ENCODE results near the gene MRPL10. TPM values are rescaled to one million over a fixed set of nuclear protein-coding genes. Genes with fewer than 3 reads are reported as not detected.
A peak's percentile ranks its signal among the peaks of the same experiment; 100 is the strongest.

Gene MRPL10
- total RNA-seq, 1 experiment from 2014 or later, result 159 TPM

DNA sequence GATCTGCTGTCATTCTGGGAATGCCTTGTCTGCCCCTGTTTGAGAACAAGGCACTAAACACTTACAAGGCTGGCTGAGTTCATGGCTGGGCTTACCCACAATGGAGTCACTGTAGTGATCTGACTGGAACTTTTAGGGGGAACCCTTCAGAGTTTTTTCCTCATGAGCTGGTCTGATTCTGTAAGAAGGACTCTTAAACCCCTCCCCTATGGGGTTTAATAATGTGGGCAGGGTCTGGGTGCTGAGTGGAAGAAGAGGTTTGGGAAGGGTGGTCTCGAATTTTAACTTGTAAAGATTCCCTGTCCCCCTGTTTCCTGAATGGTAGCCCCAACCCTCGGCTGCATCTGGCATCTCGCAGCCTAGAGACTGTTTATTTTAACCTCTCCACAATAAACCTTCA is 40.3 kb downstream of the MRPL10 start:
- no peaks in the 10 kb centered on the region for H3K36me3 ChIP-seq (ENCODE audit: control insufficient read depth, insufficient read depth, low read length)
- peaks cover 2% of the 10 kb centered on the region; the same call in 1 of the 2 replicates for H3K9me3 ChIP-seq
- H3K27me3 ChIP-seq (replicated peaks; ENCODE audit: control insufficient read depth, insufficient read depth, low read length), result peaks cover 5% of the 10 kb centered on the region
- Mint-ChIP-seq H3K4me1 (ENCODE audit: low read depth, unreplicated experiment) (peaks cover 17% of the 10 kb centered on the region), H3K9me3 (ENCODE audit: unreplicated experiment) (no peaks in the 10 kb centered on the region), H3K27me3 (ENCODE audit: insufficient read depth, unreplicated experiment) (peaks cover 54% of the 10 kb centered on the region), H3K4me3 (ENCODE audit: unreplicated experiment) (peak overlapping the region; percentile 70), H3K27ac (ENCODE audit: unreplicated experiment) (no peak overlapping the region), H3K36me3 (ENCODE audit: insufficient read depth, unreplicated experiment) (no peaks in the 10 kb centered on the region)
- no TSS peak for BruUV-seq (replicated peaks)
- DNase-seq, result peak in 1 of 2 experiments; percentile 32
- CTCF ChIA-PET, result interaction anchor here (0.6 to 1.6 kb wide), 4 partner anchors 15 to 94 kb away, joined by 3 to 11 read pairs (median 5); no protein-coding TSS in a partner anchor
- H3K4me1 ChIP-seq, result peaks cover 9% of the 10 kb centered on the region; the same call in 1 of the 2 replicates
- no peak overlapping the region for H3K4me3 ChIP-seq (ENCODE audit: low read depth, low read length)
- POLR2A ChIA-PET, result interaction anchor here (0.6 kb wide), 1 partner anchor 1302 kb away, joined by 3 read pairs; no protein-coding TSS in a partner anchor
- TF ChIP-seq, protein P1, sequence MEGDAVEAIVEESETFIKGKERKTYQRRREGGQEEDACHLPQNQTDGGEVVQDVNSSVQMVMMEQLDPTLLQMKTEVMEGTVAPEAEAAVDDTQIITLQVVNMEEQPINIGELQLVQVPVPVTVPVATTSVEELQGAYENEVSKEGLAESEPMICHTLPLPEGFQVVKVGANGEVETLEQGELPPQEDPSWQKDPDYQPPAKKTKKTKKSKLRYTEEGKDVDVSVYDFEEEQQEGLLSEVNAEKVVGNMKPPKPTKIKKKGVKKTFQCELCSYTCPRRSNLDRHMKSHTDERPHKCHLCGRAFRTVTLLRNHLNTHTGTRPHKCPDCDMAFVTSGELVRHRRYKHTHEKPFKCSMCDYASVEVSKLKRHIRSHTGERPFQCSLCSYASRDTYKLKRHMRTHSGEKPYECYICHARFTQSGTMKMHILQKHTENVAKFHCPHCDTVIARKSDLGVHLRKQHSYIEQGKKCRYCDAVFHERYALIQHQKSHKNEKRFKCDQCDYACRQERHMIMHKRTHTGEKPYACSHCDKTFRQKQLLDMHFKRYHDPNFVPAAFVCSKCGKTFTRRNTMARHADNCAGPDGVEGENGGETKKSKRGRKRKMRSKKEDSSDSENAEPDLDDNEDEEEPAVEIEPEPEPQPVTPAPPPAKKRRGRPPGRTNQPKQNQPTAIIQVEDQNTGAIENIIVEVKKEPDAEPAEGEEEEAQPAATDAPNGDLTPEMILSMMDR (IDR thresholded peaks at IDR 0.05; ENCODE audit: insufficient read depth in 1 of 2, low read depth in 1 of 2, low read length in 1 of 2, severe bottlenecking in 1 of 2, unreplicated experiment in 1 of 2), result no peak
- intact Hi-C loops (cut with micrococcal nuclease; ENCODE audit: unreplicated experiment), result no loop called here

DNA sequence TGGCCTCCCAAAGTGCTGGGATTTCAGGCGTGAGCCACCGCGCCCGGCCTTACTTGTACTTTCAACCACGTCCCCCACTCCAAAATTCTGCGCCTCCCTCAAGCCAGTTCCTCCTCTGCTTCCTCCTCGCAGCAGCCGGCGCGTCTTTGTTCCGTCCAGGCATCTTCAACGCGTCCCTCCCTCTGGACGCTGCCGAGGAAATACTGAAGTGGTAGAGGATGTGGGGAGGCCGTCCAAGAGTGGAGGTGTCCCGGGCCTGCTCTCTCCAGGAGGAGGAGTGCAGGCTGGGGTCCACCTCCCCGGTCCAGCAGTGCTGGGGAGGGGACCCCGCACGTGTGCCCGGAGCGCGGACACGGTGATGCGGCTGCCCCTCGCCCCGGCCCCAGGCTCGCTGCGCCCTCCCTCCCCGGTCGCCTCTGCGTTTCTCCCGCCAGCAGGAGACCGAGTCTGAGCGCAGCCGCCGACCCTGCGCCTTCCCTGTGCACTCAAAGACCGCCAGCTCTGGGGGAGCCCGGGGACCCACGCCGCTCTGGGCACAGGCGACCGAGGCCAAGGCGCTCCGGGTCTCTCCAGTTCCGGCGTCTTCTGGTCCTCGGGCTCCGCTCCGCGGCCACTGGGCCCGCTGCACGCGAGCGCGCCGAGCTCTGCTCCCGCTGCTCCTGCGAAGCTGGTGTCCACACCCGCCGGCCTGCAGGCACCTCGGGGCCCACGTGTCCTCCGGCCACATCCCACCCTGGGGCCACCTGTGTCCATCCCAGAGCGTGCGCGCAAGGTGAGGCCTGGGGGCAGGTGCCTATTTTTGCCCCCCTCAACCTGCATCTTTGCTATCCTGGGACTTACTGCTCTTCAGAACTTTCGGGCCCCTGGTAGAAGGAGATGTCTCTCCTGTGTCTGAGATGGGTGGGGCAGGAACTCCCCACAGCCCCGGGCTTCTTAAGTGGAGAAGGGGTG is 41.5 kb downstream of the MRPL10 start:
- peak; percentile 83 to 88 for DNase-seq
- Histone ChIP-seq H3K4me3 (ENCODE audit: low read depth, low read length) (peak overlapping the region; percentile 39), H3K4me1 (peaks cover 9% of the 10 kb centered on the region; the same call in 1 of the 2 replicates), H3K9me3 (peaks cover 2% of the 10 kb centered on the region; the same call in 1 of the 2 replicates), H3K27me3 (replicated peaks; ENCODE audit: control insufficient read depth, insufficient read depth, low read length) (peaks cover 5% of the 10 kb centered on the region), H3K36me3 (ENCODE audit: control insufficient read depth, insufficient read depth, low read length) (no peaks in the 10 kb centered on the region)
- no peaks in the 10 kb centered on the region for H3K36me3 Mint-ChIP-seq (ENCODE audit: insufficient read depth, unreplicated experiment)
- CTCF ChIA-PET, result interaction anchor here (0.5 to 1.6 kb wide), 17 partner anchors 8 to 230 kb away, joined by 3 to 18 read pairs (median 5); partner anchors contain the start of genes KPNB1, OSBPL7 and TBX21
- peak overlapping the region; percentile 70 for H3K4me3 Mint-ChIP-seq (ENCODE audit: unreplicated experiment)
- peaks cover 17% of the 10 kb centered on the region for H3K4me1 Mint-ChIP-seq (ENCODE audit: low read depth, unreplicated experiment)
- intact Hi-C loops (cut with micrococcal nuclease; ENCODE audit: unreplicated experiment), result loop anchor here (1.0 kb wide), 2 partner anchors 14 to 57 kb away; partner anchors contain the start of gene TBX21
- POLR2A ChIA-PET, result interaction anchor here (0.6 to 1.0 kb wide), 2 partner anchors 32 to 41 kb away, joined by 3 read pairs; partner anchors contain the start of genes LRRC46 and MRPL10
- BruUV-seq (replicated peaks), result no TSS peak
- peaks cover 47% of the 10 kb centered on the region for H3K27me3 Mint-ChIP-seq (ENCODE audit: insufficient read depth, unreplicated experiment)
- no peak overlapping the region for H3K27ac Mint-ChIP-seq (ENCODE audit: unreplicated experiment)
- no peaks in the 10 kb centered on the region for H3K9me3 Mint-ChIP-seq (ENCODE audit: unreplicated experiment)
- TF ChIP-seq, protein P1 (IDR thresholded peaks at IDR 0.05; ENCODE audit: insufficient read depth in 1 of 2, low read depth in 1 of 2, low read length in 1 of 2, severe bottlenecking in 1 of 2, unreplicated experiment in 1 of 2), result peak; percentile 76 to 90

DNA sequence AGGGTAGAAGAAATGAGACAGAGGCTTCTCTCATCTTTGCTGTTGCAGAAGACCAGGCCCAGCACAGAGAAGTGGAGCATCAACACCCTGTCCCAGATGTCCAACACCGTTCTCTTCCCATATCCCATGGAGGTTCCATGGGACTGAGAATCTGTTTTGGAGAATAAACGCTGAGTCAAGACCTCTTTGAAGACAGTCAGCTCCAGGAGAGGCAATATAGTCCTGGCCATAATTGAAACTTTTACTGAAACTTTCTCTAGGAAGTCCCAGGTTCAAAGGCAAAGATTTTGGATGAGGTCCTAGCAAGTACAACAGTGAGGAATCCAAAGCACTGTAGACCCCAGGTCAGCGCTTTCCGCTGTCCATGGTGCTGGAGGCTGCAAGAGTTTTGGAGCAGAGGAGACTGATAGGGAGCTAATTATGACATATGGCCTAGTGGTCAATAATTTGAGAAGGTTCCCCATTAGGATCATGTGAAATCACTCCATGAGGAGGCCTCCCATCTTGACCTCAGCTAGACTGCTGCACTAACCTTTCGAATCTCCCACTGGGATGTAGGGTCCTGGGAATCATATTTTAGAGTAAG is 45.7 kb downstream of the MRPL10 start:
- Mint-ChIP-seq H3K9me3 (ENCODE audit: unreplicated experiment) (no peaks in the 10 kb centered on the region), H3K4me1 (ENCODE audit: low read depth, unreplicated experiment) (peaks cover 13% of the 10 kb centered on the region), H3K4me3 (ENCODE audit: unreplicated experiment) (no peak overlapping the region), H3K36me3 (ENCODE audit: insufficient read depth, unreplicated experiment) (no peaks in the 10 kb centered on the region), H3K27me3 (ENCODE audit: insufficient read depth, unreplicated experiment) (peaks cover 38% of the 10 kb centered on the region), H3K27ac (ENCODE audit: unreplicated experiment) (no peak overlapping the region)
- H3K4me3 ChIP-seq (ENCODE audit: low read depth, low read length), result no peak overlapping the region
- peaks cover 9% of the 10 kb centered on the region; the same call in 1 of the 2 replicates for H3K4me1 ChIP-seq
- CTCF ChIA-PET, result interaction anchor here (0.8 to 1.3 kb wide), 4 partner anchors 17 to 45 kb away, joined by 3 to 5 read pairs (median 4); partner anchors contain the start of genes LRRC46 and MRPL10
- peaks cover 2% of the 10 kb centered on the region; the same call in 1 of the 2 replicates for H3K9me3 ChIP-seq
- peak; percentile 78 to 89 for DNase-seq
- POLR2A ChIA-PET, result no interaction called here
- intact Hi-C loops (cut with micrococcal nuclease; ENCODE audit: unreplicated experiment), result no loop called here
- TF ChIP-seq, protein P1 (IDR thresholded peaks at IDR 0.05; ENCODE audit: insufficient read depth in 1 of 2, low read depth in 1 of 2, low read length in 1 of 2, severe bottlenecking in 1 of 2, unreplicated experiment in 1 of 2), result no peak
- H3K36me3 ChIP-seq (ENCODE audit: control insufficient read depth, insufficient read depth, low read length), result no peaks in the 10 kb centered on the region
- peaks cover 1% of the 10 kb centered on the region; the same call in 1 of the 2 replicates for H3K27me3 ChIP-seq (replicated peaks; ENCODE audit: control insufficient read depth, insufficient read depth, low read length)
- BruUV-seq (replicated peaks), result no TSS peak
